ENCODE data around the gene DKC1.

Gene DKC1

DNA sequence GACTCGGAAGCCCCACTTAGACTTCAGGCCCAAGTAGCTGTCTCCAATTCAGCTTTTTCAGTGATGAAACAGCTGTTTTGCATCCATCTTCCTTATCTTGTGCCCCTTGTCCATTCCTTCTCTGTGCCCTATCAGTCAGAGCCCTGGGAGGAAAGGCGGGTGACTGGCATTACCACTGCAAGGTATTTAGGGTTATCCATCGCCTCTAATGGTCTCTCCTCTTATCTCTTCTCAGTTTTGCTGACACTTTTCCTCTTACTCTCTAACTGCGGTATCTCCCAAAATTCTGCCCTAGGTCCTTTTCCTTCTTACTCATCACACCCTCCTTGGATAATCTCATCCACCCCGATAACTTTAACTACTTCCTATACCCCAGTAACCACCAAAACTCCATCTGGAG is 25.5 kb upstream of the DKC1 start:
- no peak for DNase-seq (ENCODE audit: low read depth)

DNA sequence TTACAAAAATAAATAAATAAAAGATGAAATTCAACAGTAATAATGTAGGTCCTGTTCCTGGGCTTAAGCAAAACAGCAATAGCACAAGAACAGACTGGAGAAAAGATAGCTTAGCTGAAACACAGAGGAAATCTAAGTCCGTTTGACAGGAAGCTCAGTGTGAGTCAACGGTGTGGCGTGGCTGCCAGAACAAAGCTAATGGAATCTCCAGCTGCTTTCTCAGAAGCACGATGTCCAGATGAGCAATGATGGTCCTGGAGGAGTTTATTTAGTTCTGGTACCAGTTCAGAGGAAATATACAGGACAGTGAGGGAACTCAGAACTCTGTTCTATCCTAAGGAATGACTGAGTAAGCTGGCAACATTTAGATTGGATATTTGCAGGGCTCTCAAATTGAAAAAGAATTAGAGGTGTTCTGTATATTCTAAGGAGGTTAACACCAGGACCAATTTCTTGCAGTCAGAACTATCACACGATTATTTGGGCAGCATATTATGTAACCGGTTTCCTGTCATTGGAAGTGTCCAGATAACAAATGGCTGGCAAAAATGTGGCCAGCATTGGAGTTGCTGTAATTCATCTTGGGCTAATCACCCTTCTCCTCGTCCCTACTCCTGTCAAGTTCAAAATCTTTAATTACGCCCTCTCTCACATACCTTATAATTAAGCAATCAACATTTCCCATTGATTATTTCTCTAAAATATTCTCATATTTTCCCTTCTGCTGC is 24.5 kb upstream of the DKC1 start:
- DNase-seq (ENCODE audit: low read depth): no peak

DNA sequence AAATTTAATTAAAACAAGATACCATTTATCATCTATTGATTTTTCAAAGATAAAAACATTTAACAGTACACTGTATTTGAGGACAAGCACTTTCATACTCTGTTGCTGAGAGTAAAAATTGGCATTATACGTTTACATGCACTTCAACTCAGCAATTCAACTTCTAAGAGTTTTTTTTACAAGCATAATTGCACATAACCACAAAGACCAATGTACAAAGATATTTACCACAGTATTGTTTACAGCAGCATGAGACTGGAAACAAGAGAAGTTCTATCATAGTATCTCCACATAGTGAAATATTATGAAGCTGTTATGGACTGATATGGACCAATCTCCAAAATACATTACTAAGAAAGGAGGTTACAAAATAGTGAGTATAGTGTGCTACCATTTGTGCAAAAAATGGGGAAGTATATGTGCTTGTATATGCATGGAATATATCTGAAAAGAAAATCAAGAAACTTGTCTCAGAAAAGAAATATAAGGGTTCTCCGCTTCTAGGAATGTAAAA is 22.7 kb upstream of the DKC1 start:
- DNase-seq (ENCODE audit: low read depth): no peak

DNA sequence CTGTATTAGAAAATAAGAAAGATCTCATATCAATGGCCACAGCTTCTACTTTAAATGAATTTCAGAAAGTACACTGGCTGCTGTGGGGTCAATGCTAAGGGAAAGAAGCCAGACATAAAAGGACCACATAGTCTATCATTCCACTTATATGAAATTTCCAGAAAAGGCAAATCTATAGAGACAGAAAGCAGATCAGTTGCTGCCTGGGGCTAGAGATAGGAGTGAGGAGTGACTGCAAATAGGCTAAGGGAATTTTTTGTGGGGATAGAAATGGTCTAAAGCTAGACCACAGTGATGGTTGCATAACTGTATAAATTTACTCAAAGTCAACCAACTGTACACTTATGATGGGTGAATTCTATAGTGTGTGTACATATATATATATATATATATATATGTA is 20.1 kb upstream of the DKC1 start:
- DNase-seq (ENCODE audit: low read depth): no peak

DNA sequence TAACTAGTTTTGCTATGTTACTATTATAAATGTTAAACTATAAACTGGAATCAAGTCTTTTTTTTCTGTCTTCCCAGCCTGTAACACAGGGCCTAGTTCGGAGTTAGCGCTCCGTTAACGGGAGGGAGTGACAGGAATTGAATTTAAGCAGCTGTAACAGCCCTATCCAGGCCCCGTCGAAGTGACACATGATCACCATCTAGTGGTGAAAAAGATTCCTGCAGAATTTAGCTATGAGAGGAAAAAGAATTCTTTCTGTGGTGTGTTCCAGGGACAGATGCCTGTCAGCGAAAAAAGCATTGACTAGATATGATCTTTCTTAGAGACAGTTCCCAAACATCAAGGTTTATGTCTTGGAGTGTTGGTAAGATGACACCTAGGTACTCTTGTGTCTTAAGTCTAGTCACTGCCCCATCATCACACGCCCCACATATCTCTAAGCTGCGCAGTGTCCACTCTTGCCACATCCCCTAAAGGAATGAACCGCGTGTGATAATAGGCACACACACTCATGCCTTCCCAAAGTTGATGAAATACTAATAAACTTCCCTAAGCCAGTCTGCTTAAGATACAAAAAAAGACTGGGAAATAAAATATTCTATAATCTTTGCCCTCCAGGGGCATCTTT is 13.8 kb upstream of the DKC1 start:
- DNase-seq (ENCODE audit: low read depth): no peak

DNA sequence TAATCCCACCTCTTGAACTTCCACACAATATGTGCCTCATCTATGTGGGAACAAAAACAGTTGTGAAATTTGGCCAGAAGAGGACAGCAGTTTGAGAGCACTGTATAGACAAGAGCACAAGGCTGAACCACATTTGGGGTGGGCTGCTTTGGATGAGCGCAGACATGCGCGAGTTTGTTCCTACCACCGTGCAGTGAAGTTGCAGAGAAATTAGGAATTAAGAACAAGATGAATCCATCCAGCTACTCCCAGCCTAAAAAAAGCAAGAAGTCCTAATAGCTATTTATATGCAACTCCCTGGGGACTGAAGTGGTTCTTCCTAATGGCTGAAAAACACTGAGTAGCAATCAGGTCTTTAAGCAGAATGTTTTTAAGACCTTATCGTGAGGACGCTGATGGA is 12.8 kb upstream of the DKC1 start:
- DNase-seq (ENCODE audit: low read depth): no peak

DNA sequence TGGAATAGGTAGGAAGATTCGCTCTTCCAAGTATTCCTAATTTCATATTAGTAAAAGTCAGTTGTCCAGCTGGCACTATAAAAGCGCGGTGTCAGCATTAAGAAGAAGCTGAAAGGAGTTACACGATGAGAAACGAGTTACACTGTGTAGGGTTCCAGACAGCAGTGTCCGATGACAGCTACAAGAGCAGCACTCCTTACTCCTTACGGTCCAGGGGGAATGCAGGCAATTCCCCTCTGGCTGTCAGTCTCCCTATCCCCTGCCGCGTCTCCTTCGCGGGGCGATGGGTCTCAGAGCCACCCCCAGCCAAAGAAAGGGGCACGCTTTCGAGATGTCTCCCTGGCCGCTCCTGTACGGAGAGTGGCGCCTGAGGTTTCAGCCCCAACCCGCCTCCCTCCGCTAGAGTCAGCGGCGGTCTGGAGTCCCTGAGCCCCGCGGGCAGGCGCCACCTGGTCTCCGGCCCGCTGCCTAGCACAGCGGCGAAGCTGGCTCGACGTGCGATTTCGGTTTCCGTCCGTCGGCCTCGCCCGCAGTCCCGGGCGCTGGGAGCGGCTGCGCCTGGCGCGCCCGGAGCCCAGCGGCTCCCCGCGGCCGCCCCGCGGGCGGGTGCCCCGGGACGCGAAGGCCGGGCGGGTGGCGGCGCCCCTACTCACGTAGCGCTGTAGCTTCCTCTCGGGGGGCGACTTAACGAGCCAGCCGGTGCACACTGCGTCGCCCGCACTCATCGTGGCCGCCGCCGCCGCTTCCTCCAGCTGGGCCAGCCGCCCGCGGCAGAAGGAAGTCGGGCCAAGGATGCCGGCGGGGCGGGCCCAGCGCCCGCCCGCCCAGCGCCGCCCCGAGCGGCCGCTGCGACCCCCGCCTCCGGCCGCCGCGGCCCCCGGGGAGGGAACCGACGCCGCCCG is 12.1 kb upstream of the DKC1 start, which contains the start of gene GAB3:
Gene GAB3 (minus strand): TSS at position 777 of the 902 bp plus-strand sequence. CDS start 52 bp downstream, at position 725.
- no peak for DNase-seq (ENCODE audit: low read depth)

DNA sequence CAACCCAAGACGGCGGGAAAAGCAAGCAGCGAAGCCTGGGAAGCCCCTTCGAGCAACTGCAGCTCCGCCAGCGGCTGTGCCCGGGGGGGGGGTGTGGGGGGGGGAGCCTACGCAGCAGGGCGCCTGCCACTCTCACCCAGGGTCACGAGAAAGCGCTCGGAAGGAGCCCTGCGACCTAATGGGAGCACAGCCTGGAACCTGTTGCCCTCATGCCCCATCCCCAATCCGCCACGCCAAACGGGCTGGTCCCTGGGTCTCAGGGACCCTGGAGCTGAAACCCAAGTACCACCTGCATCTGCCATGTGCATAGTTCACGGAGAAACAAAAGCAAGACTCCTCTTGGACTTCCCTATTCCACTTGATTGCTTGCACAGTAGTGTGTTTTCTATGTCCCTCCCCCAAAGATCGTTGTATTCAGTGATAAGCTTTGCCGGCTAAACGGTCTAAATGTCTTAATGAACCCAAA is 11.4 kb upstream of the DKC1 start:
- no peak for DNase-seq (ENCODE audit: low read depth)

DNA sequence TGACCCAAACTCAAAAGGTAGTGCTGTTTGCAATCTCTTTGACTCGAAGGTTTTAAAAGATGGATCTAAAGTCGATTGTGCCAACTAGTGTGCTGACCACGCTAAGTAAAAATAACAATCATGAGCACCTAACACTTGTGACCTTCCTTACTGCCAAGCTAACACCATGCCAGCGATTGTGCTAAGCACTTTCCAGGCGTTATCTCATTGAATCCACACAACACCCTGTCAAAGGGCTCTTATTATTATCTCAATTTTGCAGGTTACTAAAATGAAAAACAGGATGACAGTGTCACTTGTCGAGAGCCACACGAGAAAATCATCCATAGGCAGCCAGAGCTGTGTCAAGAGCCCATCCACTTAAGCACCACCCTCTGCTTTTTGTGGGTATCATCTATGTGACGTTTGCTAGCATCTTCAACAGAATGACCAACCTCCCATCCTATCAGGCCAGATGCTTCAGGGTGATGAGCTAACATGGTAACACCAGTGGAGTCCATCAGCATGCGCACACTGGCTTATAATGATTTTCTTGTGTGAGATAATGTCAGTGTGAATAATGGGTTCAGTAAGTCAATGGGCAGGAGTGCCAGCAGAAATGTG is 10.9 kb upstream of the DKC1 start:
- DNase-seq (ENCODE audit: low read depth): no peak

DNA sequence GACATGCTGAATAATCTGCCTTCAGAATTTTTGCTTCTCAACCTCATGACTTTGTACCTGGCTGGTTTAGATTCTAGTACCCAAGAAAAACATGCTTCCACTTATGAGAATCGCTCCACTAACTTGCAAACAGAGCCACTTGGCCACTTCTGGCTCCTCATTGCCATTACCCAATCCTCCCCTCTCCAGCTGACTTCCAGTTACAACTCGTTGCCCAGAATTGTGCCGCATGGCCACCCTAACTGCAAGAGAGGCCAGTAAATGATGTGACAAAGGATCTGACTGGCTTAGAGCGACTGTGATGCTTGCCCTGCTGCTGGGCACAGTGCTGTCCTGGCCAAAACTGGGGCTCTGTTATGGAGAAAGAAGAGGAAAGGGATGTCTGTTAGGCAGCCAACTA is 4.0 kb upstream of the DKC1 start:
- DNase-seq (ENCODE audit: low read depth): no peak

DNA sequence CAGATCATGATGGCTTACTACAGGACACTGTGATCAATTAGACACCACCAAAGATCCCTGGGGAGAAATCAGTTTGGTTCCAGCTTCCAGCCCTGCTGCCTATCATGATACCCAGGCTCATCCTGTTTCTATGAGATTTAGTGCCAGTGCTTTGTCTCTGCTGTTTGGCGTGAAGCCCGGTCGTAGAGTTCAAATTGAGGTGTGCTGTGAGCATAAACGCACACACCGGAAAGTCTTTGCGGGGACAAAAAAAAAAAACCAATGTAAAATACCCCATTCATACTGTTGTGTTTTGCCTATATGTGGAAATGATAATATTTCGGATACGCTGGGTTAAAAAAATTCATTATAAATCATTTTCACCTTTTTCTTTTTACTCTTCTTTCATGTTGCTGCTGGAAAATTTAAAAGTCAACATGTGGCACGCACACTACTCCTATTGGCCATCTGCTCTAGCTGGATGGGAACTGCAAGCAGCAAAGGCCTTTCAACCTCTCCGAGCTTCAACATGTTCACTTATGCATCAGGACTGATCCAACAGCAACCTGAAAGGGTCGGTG is 607 bp upstream of the DKC1 start:
- DNase-seq (ENCODE audit: low read depth): no peak

DNA sequence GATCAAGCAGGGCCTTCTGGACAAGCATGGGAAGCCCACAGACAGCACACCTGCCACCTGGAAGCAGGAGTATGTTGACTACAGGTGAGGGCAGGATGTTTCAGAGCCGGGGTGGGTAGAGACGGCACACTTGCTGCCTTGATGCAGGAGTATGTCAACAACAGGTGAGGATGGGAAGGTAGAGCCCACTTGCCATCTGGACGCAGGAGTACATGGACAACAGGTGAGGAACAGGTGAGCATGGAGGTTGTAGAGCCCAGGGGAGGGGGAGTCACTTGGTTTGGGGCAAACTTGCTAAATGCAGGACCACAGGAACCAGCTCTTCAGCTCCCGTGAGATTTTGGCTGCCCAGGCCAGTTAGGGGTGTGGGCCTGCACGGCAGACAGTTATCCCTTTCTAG is 12.0 kb downstream of the DKC1 start:
- DNase-seq (ENCODE audit: low read depth): no peak

DNA sequence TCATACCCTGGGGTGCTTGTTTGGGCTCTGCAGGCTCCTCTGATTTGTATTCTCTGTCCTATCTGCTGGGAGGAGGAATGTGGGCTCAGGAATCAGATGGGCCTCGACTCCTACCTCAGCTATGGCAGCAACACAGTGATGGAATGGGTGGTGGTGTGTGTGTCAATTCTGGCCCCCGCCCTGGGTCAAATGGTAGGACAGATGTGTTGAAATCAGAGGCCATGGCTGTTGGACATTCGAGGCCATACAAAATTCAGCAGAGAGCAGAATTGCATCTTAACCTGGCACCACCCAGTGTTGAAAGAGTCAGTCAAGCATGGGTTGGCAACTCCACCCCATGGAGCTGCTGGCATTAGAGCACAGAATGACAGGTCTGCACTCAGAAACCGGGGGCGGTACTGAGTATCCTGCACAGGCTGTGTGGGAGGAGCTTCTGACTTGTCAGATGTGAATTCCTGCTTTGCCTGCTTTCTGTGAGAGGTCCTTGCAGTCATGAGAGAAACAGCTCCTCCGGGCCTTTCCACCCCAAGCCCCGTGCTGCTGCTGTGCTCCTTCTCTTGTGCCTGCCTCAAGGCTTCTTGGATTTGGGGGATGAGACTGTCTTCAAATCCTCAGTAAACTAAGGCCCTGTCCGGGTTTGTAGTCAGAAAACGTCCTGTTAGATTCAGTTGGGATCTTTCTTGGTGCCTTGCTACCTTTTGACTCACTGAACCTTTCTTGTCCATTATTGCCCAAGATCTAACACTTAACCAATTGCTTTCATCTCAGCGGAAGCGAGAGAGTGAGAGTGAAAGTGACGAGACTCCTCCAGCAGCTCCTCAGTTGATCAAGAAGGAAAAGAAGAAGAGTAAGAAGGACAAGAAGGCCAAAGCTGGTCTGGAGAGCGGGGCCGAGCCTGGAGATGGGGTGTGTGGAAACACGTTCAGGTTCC is 13.0 kb downstream of the DKC1 start:
- DNase-seq (ENCODE audit: low read depth): no peak

DNA sequence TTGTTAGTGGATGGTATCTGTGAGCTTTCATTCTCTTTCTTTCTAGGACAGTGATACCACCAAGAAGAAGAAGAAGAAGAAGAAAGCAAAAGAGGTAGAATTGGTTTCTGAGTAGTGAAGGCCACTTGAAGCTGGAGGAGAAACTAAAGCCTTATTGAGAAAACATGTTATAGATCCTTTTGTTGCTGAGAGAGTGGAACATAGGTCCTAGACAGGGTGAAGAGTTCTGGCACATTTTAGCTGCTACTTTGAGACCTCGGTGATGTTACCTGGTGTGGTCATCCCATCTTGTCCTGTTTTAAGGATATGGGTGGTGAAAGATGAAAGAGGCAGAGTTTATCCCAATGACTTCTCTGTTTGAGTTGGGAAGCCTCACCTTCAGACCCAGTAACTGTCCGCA is 14.1 kb downstream of the DKC1 start:
- no peak for DNase-seq (ENCODE audit: low read depth)

DNA sequence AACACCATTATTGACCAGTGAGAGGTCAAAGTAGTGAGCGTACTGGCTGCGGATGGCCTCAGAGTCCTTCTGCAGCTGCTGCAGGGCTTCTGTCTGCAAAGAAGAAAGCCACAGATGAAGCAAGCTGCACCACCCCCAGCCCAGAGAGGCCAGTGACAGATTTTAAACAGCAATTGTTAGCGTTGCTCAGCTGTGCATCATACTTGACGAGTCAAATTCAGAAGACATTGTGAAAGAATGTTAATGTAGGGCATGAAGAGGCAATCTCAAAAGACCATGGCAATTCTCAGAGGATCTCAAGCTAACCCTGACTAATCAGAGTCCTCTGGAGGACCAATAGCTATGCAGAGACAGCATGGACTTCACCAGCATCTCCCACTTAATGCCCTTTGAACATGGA is 16.6 kb downstream of the DKC1 start:
- peak; percentile 31 for DNase-seq (ENCODE audit: low read depth)

DNA sequence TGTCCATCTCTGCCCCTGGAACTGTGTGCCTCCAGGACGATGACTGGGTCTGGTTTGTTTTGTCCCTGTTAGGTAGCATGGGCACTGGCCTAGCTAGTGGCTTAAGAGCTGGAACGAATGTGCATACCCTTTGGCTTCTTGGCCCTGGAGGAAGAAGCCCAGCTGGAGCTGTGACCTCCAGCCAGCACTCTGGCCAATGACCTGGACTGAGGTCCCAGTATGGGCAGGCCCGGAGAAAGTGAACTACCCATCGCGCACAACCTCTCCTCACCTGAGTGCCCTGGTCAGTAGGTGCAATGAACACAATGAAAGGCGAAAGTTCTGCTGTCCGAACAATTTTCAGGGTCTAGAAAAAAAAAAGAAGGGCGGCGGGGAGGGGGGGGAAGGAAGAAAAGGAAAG is 18.3 kb downstream of the DKC1 start:
- DNase-seq (ENCODE audit: low read depth): no peak

DNA sequence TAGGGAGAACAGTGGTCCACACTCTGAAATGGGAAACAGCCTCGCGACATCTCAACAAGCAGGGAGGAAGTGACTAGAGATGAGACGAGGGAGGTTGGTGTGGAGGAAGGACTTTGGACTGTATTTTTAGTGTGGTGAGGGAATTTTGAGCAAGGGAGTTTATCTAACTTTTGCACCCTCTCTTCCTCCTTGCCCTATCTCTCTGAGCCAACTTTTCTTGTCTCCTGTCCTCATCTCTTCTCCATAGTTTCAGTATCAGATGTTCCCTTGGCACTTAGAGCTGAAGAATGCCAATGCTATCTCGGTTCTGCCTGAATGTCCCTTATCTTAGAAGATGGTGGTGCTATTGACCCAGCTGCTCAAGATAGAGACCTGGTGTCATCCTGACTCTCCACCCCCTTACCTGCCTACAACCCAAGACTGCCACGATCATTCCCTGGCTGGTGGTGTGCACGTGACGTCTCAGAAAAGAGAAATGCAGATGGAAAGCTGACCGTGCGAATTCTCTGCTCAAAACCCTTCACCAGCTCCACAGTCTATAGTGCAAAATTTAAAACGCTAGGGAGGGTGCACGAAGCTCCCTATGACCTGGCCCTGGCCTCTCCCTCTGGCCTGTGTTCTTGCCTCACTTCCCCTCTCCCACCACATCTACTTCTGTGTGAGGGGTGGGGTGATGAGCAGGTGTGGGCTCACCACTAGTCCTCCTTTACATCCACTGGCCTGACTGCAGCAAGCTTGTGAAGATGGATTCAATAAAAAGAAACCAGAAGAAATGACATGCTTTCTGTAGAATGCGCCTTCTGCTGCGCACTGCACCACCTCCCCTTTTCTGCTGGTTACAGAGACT is 21.7 kb downstream of the DKC1 start:
- no peak for DNase-seq (ENCODE audit: low read depth)

DNA sequence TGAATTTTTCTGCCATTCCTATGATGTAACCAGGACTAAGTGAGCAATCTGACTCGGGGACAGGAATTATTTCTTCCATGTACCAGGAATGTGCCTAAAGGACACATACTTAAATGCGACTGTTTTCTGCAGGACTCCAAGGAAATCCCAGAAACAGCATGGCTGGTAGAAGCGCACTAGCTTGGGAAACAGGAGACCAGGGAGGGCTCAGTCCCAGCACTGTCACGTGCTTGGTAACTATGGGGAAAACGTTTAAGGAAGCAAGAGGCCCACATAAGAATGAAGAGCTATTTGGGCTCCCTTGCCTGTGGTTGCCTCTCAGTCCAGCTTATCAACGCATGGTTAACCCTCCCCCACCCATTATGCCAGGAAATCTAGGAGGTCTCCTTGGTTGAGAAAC is 23.1 kb downstream of the DKC1 start:
- no peak for DNase-seq (ENCODE audit: low read depth)

DNA sequence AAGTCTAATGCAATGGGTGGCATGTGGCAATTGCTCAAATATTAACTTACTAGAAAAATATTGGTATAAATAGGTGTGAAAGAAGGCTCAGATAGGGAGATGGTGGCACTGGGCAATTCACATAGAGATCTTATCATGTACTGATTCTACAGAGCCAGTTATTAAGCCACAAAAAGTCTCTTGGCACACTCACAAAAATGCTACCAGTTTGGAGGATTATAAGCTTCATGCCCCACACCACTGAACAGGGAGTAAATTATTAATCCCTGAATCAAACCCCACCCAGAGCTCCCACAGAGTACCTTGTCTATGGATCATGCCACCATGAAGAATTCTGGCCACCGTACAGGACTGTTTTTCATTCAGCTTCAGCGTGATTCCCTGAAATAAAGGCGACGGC is 28.8 kb downstream of the DKC1 start:
- no peak for DNase-seq (ENCODE audit: low read depth)

DNA sequence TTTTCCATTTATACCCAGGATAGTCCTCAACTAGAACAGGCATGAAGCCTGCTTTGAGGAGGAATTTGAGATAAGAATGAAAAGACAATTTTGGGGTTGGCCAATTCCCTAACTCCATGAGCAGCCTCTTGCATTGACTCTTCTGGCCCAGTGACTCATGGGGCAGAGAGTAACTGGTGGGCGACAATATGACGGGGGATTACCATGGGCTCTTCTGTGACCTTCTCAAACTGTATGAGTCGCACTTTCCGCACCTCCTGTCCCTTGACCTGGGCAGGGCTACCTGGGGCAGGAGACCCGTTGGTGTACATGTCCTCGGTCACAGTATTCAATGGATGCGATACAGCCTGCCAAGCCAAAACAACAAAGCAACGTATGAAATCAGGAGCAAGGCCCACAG is 29.3 kb downstream of the DKC1 start:
- no peak for DNase-seq (ENCODE audit: low read depth)

Data from HS-5 (cell line).